Measurements from ENCODE around the gene LRMDA.

The LRMDA gene

DNA sequence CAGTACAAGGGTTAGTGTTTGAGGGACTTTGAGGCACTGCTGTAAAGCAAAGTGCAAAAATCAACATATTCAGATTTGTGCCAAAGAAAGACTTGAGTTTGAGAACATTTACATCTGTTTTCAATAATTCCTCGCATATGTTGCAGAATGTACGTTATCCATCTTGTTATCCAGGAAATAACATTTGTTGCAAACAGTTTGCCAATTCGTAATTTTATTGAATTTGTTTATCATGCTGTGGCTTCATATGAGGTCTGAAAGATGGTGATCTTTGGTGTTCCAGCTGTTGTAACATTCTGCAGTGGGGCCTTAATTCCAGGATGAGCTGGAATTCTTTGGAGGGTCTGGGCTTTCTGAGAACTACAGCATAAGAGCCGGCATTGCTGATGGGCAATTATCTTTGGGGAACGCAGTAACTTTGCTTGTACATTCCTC lies 396.2 kb downstream of the LRMDA start:
- no peak for DNase-seq (ENCODE audit: low read depth in 2 of 2)

DNA sequence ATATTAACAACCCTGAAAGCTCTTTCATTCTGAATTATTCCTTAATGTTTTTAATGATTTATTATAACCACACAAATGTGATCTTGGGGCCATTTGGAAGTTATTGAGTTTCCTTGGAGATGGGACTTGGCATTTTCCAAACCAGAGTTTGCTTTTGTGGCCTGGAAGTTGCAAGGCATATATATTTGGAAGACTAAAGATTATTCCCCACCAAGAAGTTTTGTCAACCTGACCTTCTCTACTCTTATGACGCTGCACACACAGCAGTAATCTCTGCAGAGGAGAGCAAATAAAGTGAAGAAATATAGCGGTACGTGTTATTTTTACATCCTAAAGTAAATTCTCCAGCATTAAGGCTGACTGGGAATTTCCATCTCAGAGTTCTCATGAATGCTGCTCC lies 397.0 kb downstream of the LRMDA start:
- DNase-seq (ENCODE audit: low read depth in 2 of 2) = no peak

DNA sequence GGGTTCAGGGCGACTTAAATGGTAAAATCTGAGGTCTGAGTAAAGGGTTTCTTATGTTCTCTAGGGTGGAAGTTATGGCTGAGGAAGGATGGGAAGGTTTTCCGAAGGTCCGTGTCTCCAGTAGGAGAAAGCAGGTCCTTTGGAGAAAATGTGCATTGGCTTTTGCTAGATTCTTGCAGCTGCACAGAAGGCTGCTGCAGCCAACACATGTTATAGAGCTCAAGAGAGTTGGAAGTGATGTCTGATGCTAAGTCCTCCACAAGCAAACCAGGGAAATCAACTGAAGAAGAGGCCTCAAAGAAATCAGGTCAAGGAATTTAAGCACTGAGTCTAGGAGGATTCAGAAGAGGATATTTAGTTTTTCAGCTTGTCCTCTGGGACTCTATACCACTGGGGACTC lies 404.6 kb downstream of the LRMDA start:
- DNase-seq (ENCODE audit: low read depth in 2 of 2) = no peak

DNA sequence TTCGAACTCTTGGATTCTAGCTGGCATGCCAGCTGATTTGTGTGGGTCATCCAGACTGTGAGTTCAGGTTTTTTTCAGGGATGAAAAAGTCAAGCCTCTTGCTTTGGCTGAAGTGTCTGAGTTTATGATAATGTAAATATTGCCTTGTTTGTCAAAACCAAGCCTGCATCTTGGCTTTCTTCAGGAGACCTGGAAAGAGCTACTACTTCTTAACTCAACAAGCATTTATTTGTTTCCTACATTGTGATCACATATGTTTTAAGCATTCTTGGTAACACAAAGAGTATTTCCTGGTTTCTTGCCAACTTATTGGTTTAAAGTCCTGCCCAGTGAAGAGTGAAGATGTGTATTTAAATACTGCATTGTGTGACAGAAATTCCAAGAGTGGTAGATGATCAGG lies 407.1 kb downstream of the LRMDA start:
- no peak for DNase-seq (ENCODE audit: low read depth in 2 of 2)

DNA sequence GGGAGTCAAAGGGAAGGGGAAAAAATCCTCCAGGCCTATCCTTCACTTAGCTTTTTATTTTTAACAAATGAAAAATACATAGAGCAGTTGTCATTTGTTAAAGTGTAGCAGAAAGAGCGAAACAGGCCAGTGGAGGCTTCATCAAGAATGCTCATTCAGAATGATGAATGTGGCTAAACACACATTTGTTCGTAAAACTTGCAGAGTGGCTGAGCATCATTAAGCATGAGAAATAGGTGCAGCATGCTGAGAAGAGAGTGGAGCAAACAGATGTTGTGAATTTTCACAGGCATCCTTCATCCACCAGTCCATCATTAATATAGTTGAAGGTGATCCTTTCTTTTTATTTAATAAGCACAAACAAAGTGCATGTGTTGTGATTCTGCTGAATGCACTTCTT lies 407.6 kb downstream of the LRMDA start:
- no peak for DNase-seq (ENCODE audit: low read depth in 2 of 2)

DNA sequence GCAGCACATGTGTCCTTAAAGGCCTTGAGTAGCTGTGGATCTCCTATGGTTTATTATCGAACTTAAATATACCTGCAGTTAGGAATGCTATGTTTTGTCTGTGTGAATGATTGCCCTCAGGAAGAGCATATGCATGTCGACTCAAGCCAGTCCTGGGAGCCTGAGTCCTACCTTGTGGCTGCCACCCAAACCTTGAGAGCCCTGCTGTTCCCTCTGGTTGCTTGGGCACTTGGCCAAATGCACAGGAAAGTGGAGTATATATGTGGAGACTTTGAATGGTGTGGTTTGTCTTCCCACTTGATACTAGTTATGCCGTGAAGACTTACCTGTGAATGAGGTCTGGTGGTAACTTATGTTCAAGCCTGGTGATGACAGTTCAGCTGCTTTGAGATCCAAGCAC lies 409.8 kb downstream of the LRMDA start:
- no peak for DNase-seq (ENCODE audit: low read depth in 2 of 2)

DNA sequence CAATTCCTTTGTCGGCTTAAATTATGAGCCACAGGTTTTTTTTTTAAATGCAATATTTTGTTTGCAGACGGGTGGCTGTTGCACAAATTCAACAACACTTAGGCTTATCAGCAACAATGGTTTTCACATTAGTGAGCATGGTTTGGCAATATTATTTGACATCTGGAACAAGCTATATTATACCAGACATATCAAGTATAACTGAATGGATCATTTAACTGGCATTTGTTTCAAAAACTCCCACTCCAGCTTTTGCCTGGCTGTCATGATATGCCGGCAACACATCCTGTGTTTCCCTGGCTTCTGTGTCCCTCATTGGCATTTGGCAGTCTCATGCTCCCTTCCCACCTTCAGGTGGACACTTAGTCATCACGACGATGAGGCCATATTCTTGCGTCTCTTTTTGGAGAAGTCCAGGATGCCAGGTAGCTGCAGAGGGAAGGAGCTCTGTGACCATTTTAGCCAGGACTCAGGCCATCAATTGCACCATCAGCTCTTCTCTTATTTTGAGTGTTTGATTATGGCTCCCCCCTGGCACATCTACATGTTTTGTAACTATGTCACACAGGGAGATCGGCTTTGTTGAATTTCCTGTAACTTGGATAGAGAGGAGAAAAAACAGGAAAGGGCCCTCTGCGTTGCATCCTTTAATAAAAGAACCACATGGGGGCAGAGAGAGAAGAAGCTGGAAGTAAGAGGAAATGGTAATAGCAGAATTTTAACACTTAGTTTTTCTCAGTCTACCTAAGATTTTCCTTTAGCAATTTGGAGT lies 413.9 kb downstream of the LRMDA start:
- DNase-seq (ENCODE audit: low read depth in 2 of 2) = no peak

DNA sequence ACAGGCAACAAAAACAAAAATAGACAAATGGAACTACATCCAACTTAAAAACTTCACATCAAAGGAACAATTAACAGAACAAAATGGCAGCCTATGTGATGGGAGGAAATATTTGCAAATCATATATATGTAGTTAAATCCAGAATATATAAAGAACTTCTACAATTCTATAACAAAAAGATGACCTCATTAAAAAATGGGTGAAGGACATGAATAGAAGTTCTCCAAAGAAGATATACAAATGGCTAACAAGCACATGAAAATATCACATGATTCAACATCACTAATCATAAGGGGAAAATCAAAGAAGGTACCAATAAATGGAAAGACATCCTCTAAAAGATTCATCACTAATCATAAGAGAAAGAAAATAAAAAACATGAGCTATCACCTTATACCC lies 416.1 kb downstream of the LRMDA start:
- no peak for DNase-seq (ENCODE audit: low read depth in 2 of 2)

DNA sequence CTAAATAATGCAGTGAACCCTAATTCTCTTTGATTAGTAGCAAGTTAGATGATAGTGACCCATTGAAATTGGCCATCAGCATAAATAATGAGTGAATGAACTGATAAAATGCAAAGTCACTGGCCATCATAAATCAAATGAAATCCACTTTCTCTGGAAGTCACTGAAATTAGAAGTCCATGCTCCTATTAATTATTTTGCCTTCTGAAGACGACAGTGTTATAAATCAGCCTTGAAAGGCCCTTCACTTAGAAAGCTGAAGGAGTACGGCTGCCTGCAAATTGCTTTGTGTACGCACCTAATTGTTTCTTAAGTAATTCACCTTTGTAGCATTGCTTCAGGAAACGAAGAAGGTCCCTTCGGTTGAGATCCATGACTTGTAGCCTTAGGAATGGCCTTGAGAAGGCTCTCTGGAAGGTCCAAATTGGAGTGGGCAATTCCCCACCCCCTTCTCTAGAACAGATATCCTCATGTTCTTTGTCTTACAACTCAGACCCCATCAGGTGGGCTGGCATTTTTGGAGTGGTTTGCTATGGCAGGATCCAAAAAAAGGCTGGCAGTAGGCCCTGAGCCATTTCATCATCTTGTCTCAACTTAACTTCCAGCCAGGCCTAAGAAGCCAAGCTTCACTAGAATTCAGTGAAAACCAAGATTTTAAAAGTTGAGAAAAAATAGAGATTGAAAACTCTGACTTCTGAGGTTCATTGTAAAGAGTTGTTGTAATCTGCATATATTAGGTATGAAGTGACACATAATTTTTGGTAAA lies 420.3 kb downstream of the LRMDA start:
- no peak for DNase-seq (ENCODE audit: low read depth in 2 of 2)

DNA sequence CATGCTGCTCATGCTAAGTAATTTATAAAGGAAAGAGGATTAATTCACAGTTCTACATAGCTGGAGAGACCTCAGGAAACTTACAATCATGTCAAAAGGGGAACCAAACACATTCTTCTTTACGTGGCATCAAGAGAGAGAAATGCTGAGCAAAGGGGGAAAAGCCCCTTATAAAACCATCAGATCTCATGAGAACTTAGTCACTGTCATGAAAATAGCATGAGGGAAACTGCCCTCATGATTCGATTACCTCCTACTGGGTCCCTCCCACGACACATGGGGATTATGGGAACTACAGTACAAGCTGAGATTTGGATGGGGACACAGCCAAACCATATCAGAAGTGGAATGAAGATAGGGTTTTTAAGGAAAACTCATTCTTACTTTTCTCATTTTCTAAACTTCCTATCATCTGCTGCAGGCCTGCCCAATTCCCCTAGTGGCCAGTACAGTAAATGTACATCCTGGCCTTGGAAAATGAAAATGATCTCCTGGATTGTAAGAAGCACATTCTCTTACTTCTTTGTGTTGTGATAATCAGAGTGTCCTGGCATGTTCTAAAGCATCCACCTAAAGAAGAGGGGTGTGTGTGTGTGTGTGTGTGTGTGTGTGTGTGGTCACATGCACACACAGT lies 421.5 kb downstream of the LRMDA start:
- no peak for DNase-seq (ENCODE audit: low read depth in 2 of 2)

DNA sequence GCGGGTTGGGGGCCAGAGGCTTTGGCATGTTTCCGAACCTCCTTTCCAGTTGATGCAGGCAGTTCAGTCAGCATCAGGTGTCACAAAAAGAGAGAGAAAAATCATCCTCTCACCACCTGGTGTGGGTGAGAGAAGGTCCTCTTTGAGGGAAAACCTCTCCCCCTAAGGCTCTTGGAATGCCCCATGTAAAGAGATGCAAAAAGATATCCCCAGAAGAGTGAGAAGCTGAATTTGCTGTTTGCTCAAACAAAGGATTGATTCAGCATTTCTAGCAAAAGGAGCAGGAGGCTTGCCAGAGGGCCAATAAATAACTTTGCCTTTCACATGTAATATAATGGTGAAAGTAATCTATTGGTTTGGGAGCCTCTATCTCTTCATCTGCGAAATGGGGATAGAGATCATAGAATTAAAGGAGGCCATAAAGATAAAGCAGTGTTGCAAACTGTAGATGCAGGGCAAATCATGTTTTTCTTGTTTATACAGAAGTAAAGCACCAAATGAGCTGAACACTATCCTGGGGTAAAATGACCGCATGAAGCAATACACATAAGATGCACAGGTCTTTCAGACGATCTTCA lies 425.9 kb downstream of the LRMDA start:
- DNase-seq (ENCODE audit: low read depth in 2 of 2) = no peak

DNA sequence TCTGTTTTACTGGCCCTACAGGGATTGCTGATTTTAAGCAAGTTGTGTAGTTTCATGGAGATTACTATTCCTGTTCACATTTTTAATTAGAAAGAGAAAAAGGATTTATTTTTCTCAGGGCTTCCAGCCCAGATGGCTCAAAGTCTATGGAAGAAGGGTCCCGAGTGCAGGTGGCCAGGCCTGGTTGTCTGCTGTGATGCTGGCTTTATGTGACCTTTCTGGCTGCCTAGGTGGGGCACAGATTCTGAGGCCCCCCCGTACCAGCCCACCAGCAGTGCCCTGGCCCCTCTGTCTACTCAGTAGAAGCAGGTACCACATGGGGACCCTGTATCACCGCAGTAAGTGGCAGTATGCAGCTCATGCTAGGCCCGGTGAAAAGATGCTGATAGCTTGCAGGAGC lies 426.5 kb downstream of the LRMDA start:
- DNase-seq (ENCODE audit: low read depth in 2 of 2) = no peak

DNA sequence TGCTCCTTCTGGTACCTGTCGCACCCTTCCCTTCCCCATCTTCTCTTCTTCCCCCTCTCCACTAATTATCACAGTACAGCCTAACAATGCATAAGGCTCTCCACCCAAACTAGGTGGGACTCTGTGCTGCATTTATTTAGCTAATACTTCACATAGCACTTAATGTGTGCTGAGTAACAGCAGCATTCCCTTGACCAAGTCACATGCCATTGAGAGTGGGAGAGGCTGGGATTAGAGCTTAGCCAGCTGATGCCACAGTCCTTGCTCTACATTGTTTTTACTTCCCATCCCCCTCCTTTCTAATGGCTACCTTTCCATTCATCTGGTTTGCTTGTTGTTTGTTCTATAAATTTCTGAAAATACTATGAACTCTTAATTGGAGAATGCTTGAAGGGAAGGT lies 426.9 kb downstream of the LRMDA start:
- no peak for DNase-seq (ENCODE audit: low read depth in 2 of 2)

DNA sequence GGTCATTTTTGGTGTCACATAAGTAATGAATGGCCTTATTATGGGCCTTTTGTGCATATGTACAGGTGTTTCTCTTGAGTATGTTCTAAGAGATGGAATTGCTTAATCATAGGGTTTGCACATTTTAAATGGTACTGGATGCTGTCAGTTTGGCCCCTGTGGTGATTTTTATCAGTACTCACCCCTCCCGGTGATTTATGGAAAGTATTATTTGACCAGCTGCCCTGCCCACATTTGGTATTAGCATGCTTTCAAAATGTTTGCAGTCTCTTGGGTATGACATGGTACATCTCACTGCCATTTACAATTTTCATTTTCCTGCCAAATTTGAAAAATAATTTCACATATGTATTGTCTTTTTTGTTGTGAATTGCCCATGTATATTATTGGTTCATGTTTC lies 427.7 kb downstream of the LRMDA start:
- no peak for DNase-seq (ENCODE audit: low read depth in 2 of 2)

DNA sequence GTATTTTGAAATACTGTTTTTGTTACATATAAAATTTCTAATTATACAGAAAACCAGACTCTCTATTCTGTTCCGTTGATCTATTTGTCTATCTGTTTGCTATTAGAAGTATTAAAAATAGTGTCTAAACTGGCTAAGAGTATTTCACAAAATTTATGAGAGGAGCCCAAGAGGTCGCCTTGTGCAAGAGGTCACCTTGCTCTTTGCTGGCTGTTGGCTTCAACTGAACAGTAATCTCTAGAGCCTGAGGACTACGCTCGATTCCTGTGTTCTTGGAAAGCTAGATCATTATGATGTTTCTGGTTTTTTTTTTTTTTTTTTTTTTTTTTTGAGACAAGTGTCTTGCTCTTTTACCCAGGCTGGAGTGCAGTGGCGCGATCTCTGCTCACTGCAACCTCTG lies 428.6 kb downstream of the LRMDA start:
- DNase-seq (ENCODE audit: low read depth in 2 of 2) = no peak

DNA sequence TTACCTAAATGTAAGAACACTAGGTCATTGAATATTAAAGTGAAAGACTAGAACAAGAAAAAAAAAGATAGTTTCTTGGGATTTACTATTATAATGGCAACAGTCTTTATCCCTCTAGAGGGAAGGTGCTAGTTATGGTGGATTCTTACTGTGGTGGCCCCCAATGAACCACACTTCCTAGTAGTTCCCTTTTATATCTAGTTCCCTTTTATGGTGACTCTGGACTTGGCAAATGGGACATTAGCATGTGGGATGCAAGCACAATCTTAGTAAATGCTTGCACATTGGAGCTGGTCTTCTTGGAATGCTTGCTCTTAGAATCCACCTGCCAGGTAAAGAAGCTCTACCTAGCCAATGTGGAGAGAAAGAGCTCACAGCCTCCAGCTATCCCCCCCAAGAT lies 430.2 kb downstream of the LRMDA start:
- no peak for DNase-seq (ENCODE audit: low read depth in 2 of 2)

DNA sequence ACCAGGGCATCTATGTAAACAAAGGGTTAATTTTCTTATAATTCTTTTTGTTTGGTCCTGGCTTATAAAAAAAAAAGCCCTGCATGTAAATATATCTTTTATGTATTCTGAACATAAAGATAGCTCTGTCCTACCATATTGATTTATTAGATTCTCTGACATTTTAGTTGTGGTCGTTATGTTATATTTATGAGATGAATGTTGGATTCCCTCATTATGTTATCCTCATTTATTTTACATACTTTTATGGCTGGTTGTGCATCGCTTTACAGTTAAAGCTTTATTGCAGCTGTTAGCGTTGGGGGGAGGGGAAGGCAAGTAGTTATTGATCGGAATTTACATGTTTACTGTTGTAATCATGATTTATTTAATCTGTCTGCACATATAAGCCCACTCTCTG lies 431.5 kb downstream of the LRMDA start:
- no peak for DNase-seq (ENCODE audit: low read depth in 2 of 2)

DNA sequence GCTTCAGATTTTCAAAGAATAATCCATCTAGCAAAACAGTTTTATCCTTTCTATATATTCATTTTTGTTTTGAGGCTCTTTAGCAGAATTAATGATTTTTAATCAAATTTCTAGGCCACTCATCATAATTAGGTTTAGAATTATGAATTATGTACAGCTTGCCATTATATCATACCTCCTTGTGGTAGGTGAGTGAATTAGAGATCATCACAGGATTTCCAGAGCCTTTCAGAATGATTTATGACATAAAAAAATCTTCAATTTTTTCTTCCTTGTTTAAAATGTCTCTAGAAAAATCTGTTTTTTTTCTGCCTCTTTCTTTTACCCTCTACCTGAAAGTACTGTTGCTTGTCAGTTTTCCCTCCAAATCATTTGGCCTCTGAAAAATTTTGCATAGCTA lies 433.3 kb downstream of the LRMDA start:
- no peak for DNase-seq (ENCODE audit: low read depth in 2 of 2)

DNA sequence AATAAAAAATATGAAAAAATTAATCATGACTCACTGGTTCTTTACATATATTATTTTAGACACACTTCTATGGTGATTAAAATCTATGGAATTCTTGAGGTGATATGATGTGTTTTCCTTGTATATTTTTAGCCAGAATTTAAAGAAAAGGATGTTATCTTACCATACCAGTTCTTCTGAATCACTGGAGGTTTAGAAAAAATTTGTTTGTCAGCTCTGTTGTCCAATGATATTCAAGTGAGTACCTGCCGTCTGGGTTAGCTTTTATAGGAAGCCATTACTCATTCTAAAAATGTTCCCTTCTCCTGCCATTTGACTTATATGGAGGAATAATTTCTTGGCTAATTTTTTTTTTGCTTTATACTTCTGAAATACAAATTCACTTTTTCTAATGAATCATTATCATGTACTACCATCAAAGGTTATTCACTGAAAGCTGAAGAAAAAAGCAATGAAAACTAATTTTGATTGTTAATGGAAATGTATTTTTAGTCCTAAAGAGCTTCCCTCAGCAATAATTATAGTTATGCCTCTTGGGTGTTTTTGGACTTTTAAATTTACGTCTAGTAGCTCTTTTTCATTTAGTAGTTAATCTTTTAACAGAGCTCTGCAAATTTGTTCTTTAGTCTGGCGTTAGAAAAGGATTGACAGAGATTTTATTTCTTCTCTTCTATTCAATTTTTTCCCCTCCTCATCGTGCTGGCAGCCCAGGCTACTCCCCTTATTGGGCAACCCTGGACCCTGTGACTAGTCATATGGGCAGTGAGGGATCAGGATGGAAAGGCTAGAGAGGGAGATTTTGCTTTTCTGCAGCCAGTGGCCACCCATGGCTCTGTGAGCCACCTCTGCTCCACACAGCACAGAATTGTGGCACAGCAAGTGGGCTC lies 434.2 kb downstream of the LRMDA start:
- DNase-seq (ENCODE audit: low read depth in 2 of 2) = no peak

DNA sequence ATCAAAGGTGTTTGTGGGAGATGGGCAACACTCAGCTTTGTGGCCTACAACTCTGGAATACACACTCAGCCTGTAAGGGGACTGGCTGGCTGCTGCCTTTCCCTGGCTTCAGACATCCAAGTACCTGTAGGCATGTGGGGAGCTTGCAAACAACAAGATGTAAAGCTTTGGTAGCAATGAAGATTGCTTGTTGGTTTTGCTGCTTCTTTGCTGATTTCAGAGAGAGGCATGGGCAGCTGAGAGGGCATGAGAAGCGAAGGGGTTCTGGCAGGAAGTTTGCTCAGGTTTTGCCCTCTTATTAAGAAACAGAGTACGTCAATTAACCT lies 434.8 kb downstream of the LRMDA start:
- no peak for DNase-seq (ENCODE audit: low read depth in 2 of 2)

DNA sequence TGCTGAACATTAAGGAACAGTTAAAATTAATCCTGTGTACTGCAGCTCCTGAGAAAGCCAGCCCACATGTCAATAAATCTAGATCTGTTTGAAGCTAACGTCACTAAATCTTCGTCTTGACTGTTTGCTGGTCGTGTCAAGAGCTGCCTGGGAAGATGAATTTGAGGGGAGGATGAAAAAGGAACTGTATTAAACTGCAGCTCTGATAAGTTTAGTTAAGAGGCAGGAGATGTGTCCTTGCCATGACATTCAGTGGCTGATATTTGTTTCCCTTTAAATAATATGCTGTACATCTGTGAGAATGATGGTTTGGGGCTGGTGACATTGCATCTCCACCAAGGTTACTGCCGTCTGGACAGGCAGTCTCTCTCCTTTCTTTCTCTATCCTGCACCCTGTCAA lies 435.3 kb downstream of the LRMDA start:
- DNase-seq (ENCODE audit: low read depth in 2 of 2) = no peak

DNA sequence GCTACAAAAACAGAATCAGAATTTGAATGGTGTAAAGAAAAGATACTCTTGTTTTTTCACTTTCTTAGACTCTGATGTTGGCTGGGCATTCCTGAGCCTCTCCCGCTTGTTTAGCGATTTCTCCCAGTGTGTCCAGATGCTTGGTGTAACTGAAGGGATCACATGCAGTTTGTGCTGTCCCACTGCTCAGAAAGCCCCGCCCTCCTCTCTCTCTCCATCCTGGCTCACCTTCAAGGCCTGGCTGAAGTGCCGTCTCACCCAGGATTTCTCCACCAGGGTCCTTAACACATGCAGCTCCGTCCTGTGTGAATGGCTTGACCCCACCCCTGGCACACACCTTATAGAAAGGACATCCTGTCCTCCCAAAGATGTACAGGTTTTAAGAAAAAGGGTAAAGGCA lies 437.1 kb downstream of the LRMDA start:
- no peak for DNase-seq (ENCODE audit: low read depth in 2 of 2)
